B cell (primary cell): Measurements from ENCODE around the gene DAZAP2. TPM values are rescaled to one million over a fixed set of nuclear protein-coding genes. Genes with fewer than 3 reads are reported as not detected.

Experiments used
- ATAC-seq: fragments of 200-7000 bp; cut with Tn5 transposase; one replicate; pipeline ENCODE4 v1.10.0; 2021; ENCODE audit warnings: low read depth, mild to moderate bottlenecking, moderate number of reproducible peaks, moderate library complexity
- CTCF ChIA-PET: fragments of 350-600 bp; sonication (Branson Sonifier 250); formaldehyde crosslinking; loops from one replicate; lab custom pipeline; 2021; ENCODE audit warnings: antibody characterized with exemption, inconsistent platforms; lab: Charles Lee
- POLR2A ChIA-PET: fragments of 350-600 bp; sonication (Branson Sonifier 250); formaldehyde crosslinking; loops from one replicate; lab custom pipeline; 2021; ENCODE audit warnings: antibody characterized with exemption; lab: Charles Lee
- DNase-seq: peaks from one replicate; pipeline ENCODE4 v3.0.0; 2013
- H2AFZ ChIP-seq: 2 replicates; pipeline ENCODE4 v1.6.1; 2012; ENCODE audit warnings: mild to moderate bottlenecking, low read depth, low read length; ENCODE audit not compliant: insufficient read depth, poor library complexity, severe bottlenecking
- H3K27ac ChIP-seq, 2 donors: 1 replicate in 1 of 2; 2 replicates in 1 of 2; pipeline ENCODE4 v1.5.1; 2012 to 2013; ENCODE audit warnings: low read length in 2 of 2, mild to moderate bottlenecking in 2 of 2, moderate library complexity in 1 of 2
- H3K27me3 ChIP-seq, 4 experiments: fragments of 200-600 bp in 1 of 4; sonication (generic) in 1 of 4; replicated peaks in 1 of 4; 1 replicate in 2 of 4; 2 replicates in 2 of 4; pipeline versions ENCODE4 v1.6.1 to v1.7.0; 2013 to 2016; ENCODE audit warnings: low read length in 3 of 4, mild to moderate bottlenecking in 2 of 4, mixed read lengths in 1 of 4, moderate library complexity in 1 of 4; ENCODE audit not compliant: insufficient read depth in 4 of 4, control insufficient read depth in 3 of 4; ENCODE audit errors: control extremely low read depth in 1 of 4
- H3K36me3 ChIP-seq, 2 experiments: replicated peaks in 1 of 2; 1 replicate in 1 of 2; 2 replicates in 1 of 2; pipeline versions ENCODE4 v1.6.1 to v1.7.1; 2013; ENCODE audit warnings: low read length in 1 of 2; ENCODE audit not compliant: insufficient read depth in 2 of 2, control insufficient read depth in 1 of 2; ENCODE audit errors: control extremely low read depth in 1 of 2, extremely low read depth in 1 of 2
- H3K4me1 ChIP-seq, 2 donors: fragments of 200-600 bp in 1 of 2; sonication (generic) in 1 of 2; 1 replicate in 1 of 2; 2 replicates in 1 of 2; pipeline versions ENCODE4 v1.5.1 to v1.6.1; 2013 to 2017; ENCODE audit warnings: low read length in 2 of 2; ENCODE audit not compliant: control insufficient read depth in 2 of 2, insufficient read depth in 2 of 2
- H3K4me2 ChIP-seq: replicated peaks from 2 replicates; pipeline ENCODE3; 2012; ENCODE audit warnings: mild to moderate bottlenecking, low read depth, low read length; ENCODE audit not compliant: poor library complexity, severe bottlenecking
- H3K4me3 ChIP-seq, 5 experiments: fragments of 200-600 bp in 1 of 5; sonication (generic) in 1 of 5; 1 replicate in 3 of 5; 2 replicates in 2 of 5; pipeline versions ENCODE4 v1.5.1 to v1.7.0; 2011 to 2016; ENCODE audit warnings: low read length in 4 of 5, mild to moderate bottlenecking in 4 of 5, low read depth in 2 of 5, control low read depth in 1 of 5, moderate library complexity in 1 of 5; ENCODE audit not compliant: insufficient read depth in 1 of 5; ENCODE audit errors: control extremely low read depth in 1 of 5, extremely low read depth in 1 of 5
- H3K79me2 ChIP-seq: fragments of 200-600 bp; sonication (generic); one replicate; pipeline ENCODE4 v1.6.0; 2016; ENCODE audit warnings: low read length; ENCODE audit not compliant: control insufficient read depth, insufficient read depth
- H3K9ac ChIP-seq: fragments of 200-600 bp; sonication (generic); 2 replicates; pipeline ENCODE4 v1.6.1; 2017; ENCODE audit warnings: mild to moderate bottlenecking, low read length, moderate library complexity
- H3K9me3 ChIP-seq, 3 donors: one replicate each; pipeline versions ENCODE4 v1.6.1 to v1.7.1; 2013; ENCODE audit warnings: low read length in 2 of 3; ENCODE audit not compliant: control insufficient read depth in 2 of 3, insufficient read depth in 1 of 3; ENCODE audit errors: control extremely low read depth in 1 of 3
- H4K20me1 ChIP-seq: 2 replicates; pipeline ENCODE4 v1.6.0; 2012; ENCODE audit warnings: mild to moderate bottlenecking, low read length; ENCODE audit not compliant: insufficient read depth, control insufficient read depth, poor library complexity, severe bottlenecking
- H3K27ac Mint-ChIP-seq: one replicate; pipeline ENCODE4 v1.8.0; 2021; ENCODE audit warnings: mixed read lengths
- H3K27me3 Mint-ChIP-seq: one replicate; pipeline ENCODE4 v1.8.0; 2021; ENCODE audit warnings: mixed read lengths
- H3K4me1 Mint-ChIP-seq: one replicate; pipeline ENCODE4 v1.8.0; 2021; ENCODE audit warnings: mixed read lengths
- H3K4me3 Mint-ChIP-seq: one replicate; pipeline ENCODE4 v1.8.0; 2021; ENCODE audit warnings: mixed read lengths
- H3K9me3 Mint-ChIP-seq: one replicate; pipeline ENCODE4 v1.8.0; 2022; ENCODE audit warnings: mixed read lengths; ENCODE audit not compliant: insufficient read depth
- CTCF ChIP-seq: fragments of 200-600 bp; IDR thresholded peaks from one replicate; pipeline ENCODE4 v1.8.0; 2022; ENCODE audit warnings: antibody characterized with exemption, mild to moderate bottlenecking
- EZH2 ChIP-seq: IDR thresholded peaks from 2 replicates; pipeline ENCODE4 v1.6.1; 2012; ENCODE audit warnings: borderline replicate concordance, low read depth, mild to moderate bottlenecking, moderate library complexity, low read length; ENCODE audit not compliant: insufficient read depth, poor library complexity, severe bottlenecking
- WGBS: methylation state at CpG from one replicate; pipeline ENCODE4 v1.1.5; 2013; ENCODE audit warnings: missing lambda C conversion rate; ENCODE audit not compliant: insufficient coverage; 5-methylcytosine and 5-hydroxymethylcytosine counted together
- intact Hi-C: fragments of 100-400 bp; cut with micrococcal nuclease; formaldehyde crosslinking; loops from one replicate; pipeline ENCODE4 v1.10.0; 2022
- polyA plus RNA-seq: library from polyadenylated mRNA; depleted of rRNA; stranded (reverse); fragments of >200 nt; gene quantifications from 2 replicates; pipeline ENCODE4 v1.2.3, GENCODE V29; 2012
- total RNA-seq, 2 donors: library from RNA; stranded (reverse); fragments of 120-200 nt in 1 of 2; gene quantifications; 1 replicate in 1 of 2; 2 replicates in 1 of 2; pipeline versions ENCODE4 v1.2.3 to v1.2.4, GENCODE V29; 2013 to 2022

The DAZAP2 gene
- total and polyA plus RNA-seq, 2 donors (not counting 1 experiment from before 2014, with no cell fraction given), result 233 to 620 TPM

- intact Hi-C loops, result no loop called here
- Mint-ChIP-seq H3K9me3 (no peaks in the 10 kb centered on the region), H3K4me3 (no peak overlapping the region), H3K4me1 (no peaks in the 10 kb centered on the region), H3K27ac (no peak overlapping the region), H3K27me3 (no peaks in the 10 kb centered on the region)
- no peak overlapping the region for H2AFZ ChIP-seq
- H3K4me3 ChIP-seq, result no peak overlapping the region
- H3K27ac ChIP-seq, result no peak overlapping the region
- DNase-seq (no peak), ATAC-seq (no peak)
- H3K4me1 ChIP-seq, result no peaks in the 10 kb centered on the region
- no peaks in the 10 kb centered on the region for H3K79me2 ChIP-seq
- POLR2A ChIA-PET, result interaction anchor here (0.5 to 0.6 kb wide), 2 partner anchors 79 to 123 kb away, joined by 3 to 15 read pairs; no protein-coding TSS in a partner anchor
- H3K4me2 ChIP-seq, result no peak overlapping the region
- H4K20me1 ChIP-seq, result no peaks in the 10 kb centered on the region
- CTCF ChIA-PET, result interaction anchor here (1.0 kb wide), 1 partner anchor 20 kb away, joined by 3 read pairs; the partner anchor contains the start of gene POU6F1
- H3K9ac ChIP-seq, result no peak overlapping the region
- TF ChIP-seq EZH2 (no peak), CTCF (no peak)
- H3K36me3 ChIP-seq, result peaks cover 0 to 3% of the 10 kb centered on the region in 2 experiments
- H3K9me3 ChIP-seq, result no peaks in the 10 kb centered on the region
- H3K27me3 ChIP-seq, result no peaks in the 10 kb centered on the region
- WGBS, result 95% methylated on average over 33 of the region's 38 CpGs
Measured at GRCh38 chr12:51197736-51198567, 40.7 kb upstream of the DAZAP2 start.
